Skeletal muscle satellite cell (primary cell): ENCODE results near the gene RRP1.

Source experiments
- H3K27me3 ChIP-seq: 2 replicates; pipeline ENCODE4 v1.7.0; 2013; ENCODE audit warnings: low read length; ENCODE audit not compliant: control insufficient read depth, insufficient read depth
- H3K36me3 ChIP-seq: 2 replicates; pipeline ENCODE4 v1.7.0; 2013; ENCODE audit warnings: mild to moderate bottlenecking, control low read depth, low read length; ENCODE audit not compliant: insufficient read depth
- H3K4me1 ChIP-seq: 2 replicates; pipeline ENCODE4 v1.7.0; 2013; ENCODE audit warnings: low read length; ENCODE audit not compliant: control insufficient read depth, insufficient read depth
- H3K4me2 ChIP-seq: 2 replicates; pipeline ENCODE4 v1.7.0; 2013; ENCODE audit warnings: mild to moderate bottlenecking, low read length
- H3K4me3 ChIP-seq: 2 replicates; pipeline ENCODE4 v1.7.0; 2013; ENCODE audit warnings: low read length
- H3K9ac ChIP-seq: 2 replicates; pipeline ENCODE4 v1.7.0; 2013; ENCODE audit warnings: mild to moderate bottlenecking, low read depth, low read length, moderate library complexity
- H3K9me3 ChIP-seq: replicated peaks from 2 replicates; pipeline ENCODE4 v1.7.0; 2013; ENCODE audit warnings: mild to moderate bottlenecking, control low read depth, low read length

RRP1 gene

DNA sequence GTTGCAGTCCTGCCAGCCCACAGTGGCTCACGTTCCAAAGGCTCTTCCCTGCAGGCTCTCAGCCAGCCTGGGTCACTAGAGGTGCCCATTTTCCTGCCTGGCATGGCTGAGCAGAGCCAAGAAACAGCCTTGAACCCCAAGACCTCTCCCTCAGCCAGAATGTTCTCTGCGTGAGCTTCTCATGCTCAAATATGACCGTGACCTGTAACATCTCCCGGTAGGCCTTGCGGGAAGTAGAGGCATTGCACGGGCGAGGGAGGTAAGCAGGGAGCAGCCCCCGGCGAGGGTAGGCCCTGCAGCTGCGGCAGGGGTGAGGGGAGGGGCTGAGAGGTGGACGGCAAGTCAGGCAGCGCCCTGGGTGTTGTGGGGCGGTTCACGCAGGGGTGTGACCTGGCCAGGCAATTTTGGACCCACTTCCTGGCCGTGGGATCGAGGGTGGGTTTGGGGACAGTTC is 20.0 kb downstream of the RRP1 start:
- Histone ChIP-seq H3K4me2 (no peak overlapping the region), H3K4me3 (no peak overlapping the region), H3K4me1 (peaks cover 16% of the 10 kb centered on the region), H3K27me3 (no peaks in the 10 kb centered on the region), H3K9ac (no peak overlapping the region), H3K36me3 (peaks cover 2% of the 10 kb centered on the region), H3K9me3 (no peaks in the 10 kb centered on the region)

DNA sequence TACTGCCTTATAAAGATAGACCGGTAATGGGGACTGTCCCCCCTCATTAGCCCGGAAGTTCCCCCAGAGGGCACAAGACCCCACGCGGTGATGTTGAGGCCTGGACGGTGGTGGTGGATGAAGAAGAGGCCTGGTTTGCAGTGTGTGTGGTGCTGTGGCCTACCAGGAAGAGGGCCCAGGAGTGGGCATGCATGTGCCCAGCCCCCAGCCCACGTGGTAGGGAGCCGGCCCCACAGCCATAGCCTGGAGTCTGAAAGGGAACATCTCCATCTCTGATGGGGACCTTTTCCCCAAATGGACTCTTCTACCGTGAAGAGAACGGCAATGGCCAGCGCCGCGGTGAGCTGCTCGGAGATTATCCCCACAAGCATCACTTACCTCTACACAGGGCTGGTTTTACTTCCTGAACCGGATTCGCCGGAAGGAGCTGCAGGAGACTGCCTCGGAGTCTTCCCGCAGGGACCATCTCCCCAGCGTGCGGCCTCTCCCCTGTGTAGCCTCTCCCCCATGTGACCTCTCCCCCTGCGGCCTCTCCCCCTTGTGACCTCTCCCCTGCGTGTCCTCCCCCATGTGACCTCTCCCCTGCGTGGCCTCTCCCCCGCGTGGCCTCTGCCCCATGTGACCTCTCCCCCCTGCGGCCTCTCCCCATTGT is 20.6 kb downstream of the RRP1 start:
- no peaks in the 10 kb centered on the region for H3K36me3 ChIP-seq
- no peaks in the 10 kb centered on the region for H3K27me3 ChIP-seq
- no peak overlapping the region for H3K9ac ChIP-seq
- peaks cover 16% of the 10 kb centered on the region for H3K4me1 ChIP-seq
- no peak overlapping the region for H3K4me3 ChIP-seq
- H3K4me2 ChIP-seq: no peak overlapping the region
- H3K9me3 ChIP-seq: no peaks in the 10 kb centered on the region

DNA sequence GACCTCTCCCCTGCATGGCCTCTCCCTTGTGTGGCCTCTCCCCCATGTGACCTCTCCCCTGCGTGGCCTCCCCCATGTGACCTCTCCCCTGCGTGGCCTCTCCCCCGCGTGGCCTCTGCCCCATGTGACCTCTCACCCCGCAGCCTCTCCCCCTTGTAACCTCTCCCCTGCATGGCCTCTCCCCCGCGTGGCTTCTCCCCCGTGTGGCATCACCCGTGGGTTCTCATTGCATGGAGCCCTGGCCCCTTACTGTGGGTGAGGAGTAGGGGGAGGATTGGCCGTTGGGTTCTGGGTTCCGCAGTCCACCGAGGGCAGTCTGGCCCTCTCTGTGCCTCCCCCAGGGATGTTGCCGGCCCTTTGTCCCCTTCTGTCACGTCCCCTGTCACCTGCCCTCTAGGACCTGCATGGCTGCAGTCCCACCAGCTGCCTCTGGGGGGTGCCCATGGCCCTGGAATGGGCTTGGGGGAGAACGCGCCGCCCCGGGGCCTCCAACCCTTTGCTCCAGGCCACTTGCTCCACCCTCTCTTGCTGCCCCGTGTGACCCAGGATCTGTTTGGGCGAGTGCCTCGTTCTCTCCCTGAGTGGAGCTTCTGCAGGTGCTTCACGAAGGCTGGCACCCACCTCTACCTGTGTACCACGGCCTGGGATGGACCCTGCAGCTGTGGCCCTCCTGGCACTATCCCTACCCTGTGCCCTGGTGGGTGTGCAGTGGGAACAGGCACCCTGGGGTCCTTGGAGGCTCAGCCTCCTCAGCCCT is 21.3 kb downstream of the RRP1 start:
- Histone ChIP-seq H3K9me3 (no peaks in the 10 kb centered on the region), H3K4me1 (peaks cover 16% of the 10 kb centered on the region), H3K36me3 (no peaks in the 10 kb centered on the region), H3K4me3 (peak overlapping the region; percentile 48), H3K4me2 (peak overlapping the region; percentile 63), H3K9ac (no peak overlapping the region), H3K27me3 (no peaks in the 10 kb centered on the region)

DNA sequence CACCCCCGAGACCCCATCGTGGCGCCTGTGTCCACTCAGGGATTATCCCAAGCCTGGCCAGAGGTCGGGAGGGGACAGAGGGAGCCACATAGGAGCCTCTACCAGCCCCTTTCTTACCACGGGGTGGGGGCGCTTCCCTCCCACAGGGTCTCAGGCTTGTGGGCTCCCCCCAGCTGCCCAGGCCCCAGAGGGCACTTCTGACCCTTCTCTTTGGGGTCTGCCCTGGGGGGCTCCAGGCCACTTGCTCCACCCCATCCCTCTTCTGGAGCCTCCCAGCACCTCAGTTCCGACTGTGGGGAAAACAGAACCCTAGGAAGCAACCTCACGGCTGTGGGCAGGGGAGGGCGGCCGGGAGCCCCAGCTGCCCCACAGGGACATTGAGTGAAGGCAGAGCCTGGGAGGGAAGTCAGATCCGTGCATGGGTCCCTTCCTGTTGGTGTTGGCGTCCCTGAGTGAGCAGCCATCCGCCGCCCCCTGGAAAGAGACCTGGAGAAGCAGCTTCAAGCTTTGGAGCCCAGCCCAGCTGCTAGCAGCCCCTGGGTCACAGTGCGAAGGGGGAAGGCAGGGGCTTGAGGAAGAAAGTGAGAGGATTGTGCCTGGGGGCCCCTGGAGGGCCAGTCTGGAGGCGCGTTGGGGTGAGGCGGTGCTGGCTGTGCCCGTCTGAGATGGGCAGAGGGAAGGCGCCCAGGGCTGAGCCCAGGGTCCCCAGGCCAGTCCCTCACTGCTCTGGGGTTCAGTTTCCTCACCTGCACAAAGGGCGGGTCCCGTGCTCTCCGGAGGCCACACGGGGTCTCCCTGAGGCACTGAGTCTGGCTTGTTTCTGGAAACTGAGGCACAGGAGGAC is 22.1 kb downstream of the RRP1 start:
- Histone ChIP-seq H3K4me1 (peaks cover 16% of the 10 kb centered on the region), H3K27me3 (no peaks in the 10 kb centered on the region)

DNA sequence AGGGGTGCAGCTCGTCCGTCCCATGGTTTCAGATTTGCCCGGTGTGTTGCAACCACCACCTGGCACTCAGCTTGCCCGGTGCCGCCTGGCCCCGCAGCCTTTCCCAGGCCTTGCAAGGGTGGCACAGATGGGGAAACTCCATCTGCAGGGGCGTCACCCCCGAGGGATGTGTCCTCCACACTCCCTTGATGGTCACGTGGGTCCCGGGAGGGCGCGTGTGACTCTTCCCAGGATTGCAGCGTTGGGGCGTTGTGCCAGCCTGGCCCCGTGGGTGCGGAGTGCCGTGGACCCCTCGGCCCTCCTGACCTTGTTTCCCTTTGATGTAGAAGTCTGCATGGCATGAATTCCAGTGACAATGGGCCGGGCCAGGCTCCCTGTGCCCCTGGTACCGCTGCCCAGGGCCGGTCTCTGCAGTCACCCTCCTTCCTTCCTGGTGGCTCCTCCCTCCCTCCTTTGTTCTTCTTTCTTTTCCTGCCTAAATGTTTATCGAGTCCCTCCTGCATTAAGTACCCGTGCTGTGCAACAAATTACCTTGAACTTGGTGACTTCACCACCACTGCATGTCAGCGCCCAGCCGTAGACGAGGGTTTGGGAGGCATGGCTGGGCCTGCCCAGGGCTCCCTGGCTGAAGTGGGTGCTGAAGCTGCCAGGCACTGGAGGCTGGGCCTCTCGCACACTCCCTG is 22.9 kb downstream of the RRP1 start:
- Histone ChIP-seq H3K9me3 (no peaks in the 10 kb centered on the region), H3K4me3 (peak overlapping the region; percentile 55), H3K9ac (no peak overlapping the region), H3K4me1 (peaks cover 16% of the 10 kb centered on the region), H3K27me3 (no peaks in the 10 kb centered on the region), H3K4me2 (peak overlapping the region; percentile 82), H3K36me3 (no peaks in the 10 kb centered on the region)

More for the DNA sequence above, 22.1 kb downstream of the RRP1 start:
- Histone ChIP-seq H3K36me3 (no peaks in the 10 kb centered on the region), H3K4me3 (peak overlapping the region; percentile 55), H3K9me3 (no peaks in the 10 kb centered on the region), H3K4me2 (peak overlapping the region; percentile 82), H3K9ac (no peak overlapping the region)

DNA sequence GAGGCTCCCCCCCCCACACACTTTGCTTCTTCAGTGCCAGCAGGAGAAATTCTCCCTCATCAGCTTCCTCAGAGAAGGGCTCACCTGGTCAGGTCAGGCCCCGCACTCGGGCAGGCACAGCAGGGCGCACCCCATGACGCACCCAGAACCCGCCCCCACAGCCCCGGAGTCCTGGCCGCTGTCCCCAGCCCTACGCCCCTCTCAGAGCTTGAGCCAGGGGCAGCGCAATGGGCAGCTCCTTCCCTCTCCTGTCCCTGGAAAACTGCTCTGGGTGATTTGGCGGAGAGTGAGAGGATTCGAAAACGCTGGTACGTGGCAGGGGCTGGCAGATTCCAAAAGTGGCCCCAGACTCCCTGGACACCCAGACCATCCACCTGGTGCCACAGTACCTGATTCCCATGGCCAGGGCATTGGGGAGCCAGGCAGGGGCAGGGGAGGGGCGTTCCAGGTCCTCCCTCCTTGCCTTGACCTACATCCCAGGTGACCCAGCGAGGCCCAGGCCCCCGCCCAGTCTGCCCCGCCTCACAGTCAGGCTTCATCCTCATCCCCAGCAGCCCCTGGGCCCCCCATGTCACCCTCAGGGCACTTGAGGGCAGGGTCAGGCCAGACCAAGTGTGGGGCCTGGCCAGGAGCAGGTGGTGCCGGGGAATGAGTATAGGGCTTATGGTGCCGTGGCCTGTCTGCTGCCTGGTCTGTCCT is 23.7 kb downstream of the RRP1 start:
- Histone ChIP-seq H3K9me3 (no peaks in the 10 kb centered on the region), H3K9ac (no peak overlapping the region), H3K27me3 (no peaks in the 10 kb centered on the region), H3K36me3 (no peaks in the 10 kb centered on the region), H3K4me1 (peaks cover 16% of the 10 kb centered on the region), H3K4me3 (no peak overlapping the region), H3K4me2 (no peak overlapping the region)

DNA sequence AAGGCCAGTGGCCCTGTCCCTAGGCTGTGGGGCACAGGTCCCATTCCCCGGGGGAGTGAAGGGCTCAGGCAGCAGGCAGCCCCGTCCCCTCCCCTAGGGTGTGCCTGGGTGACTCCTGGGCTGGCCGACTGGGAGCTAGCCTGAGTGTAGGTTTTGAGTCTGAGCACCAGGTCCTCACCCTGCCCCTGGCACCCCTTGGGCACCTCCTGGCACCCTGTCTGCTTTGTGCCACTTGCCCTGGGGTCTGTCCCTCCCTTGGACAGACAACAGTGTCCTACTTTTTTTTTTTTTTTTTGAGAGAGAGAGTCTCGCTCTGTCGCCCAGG is 24.2 kb downstream of the RRP1 start:
- Histone ChIP-seq H3K27me3 (no peaks in the 10 kb centered on the region), H3K9ac (no peak overlapping the region), H3K4me1 (peaks cover 16% of the 10 kb centered on the region), H3K9me3 (peaks cover 4% of the 10 kb centered on the region), H3K4me3 (no peak overlapping the region), H3K4me2 (no peak overlapping the region), H3K36me3 (no peaks in the 10 kb centered on the region)

DNA sequence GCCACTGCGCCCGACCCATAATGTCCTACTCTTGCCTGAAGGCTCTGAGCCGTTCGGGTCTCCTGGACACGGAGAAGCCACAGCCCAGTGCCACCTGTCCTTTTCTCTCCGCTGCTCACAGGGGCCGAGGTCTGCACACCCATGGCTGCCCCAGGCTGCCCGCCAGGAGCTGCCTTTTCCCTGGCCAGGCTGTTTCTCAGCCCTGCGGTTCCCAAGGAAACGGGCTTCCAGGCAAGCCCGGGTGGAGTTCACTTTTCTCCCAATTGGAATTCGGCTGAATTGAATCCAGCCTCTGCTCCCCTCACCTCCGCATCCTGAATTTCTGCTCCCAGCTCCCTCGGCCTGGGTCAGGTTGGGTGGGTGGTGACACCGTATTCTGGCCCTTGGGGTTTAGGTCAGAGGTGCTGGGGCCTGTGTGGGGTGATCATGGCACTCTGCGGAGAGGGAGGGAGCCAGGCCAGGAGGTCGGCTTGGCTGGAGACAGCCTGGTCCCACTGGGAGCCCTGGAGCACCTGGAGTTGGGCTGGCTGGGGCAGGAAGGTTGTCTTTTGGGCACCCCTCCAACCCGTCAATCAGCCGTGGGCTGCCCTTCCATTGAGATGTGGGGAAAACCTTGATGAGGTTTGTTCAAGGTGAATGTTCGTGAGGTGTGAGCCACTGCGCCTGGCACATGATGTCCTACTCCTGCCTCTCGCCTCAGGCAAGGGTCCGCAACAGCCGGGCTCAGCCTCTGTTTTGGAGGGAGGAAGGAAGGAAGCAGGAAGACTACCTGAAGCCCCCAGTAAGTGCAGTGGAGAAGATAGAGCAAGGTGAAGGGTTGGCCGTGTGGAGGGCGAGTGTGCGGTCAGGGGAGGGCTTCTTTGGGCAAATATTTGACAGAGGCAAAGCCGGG is 25.1 kb downstream of the RRP1 start:
- Histone ChIP-seq H3K4me2 (no peak overlapping the region), H3K9ac (no peak overlapping the region), H3K9me3 (peaks cover 9% of the 10 kb centered on the region), H3K36me3 (no peaks in the 10 kb centered on the region), H3K4me1 (peaks cover 16% of the 10 kb centered on the region), H3K27me3 (no peaks in the 10 kb centered on the region), H3K4me3 (no peak overlapping the region)

DNA sequence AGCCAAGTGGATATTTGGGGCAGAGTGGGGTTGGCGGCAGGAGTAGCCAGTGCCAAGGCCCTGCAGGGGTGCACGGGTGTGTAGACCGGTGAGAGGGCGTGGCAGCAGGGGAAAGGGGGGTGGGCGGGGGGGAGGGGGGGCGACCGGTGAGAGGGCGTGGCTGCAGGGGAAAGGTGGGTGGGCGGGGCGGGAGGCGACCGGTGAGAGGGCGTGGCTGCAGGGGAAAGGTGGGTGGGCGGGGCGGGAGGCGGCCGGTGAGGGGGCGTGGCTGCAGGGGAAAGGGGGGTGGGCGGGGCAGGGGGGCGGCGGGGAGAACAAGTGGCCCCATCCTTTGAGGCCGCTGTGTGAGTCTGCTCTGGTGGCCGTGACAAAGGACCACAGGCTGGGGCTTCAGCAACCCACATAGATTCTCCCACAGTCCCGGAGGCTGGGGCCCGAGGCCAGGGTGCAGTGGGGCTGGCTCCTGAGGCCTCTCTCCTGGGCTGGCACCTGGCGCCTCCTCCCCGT is 25.8 kb downstream of the RRP1 start:
- H3K4me1 ChIP-seq: peaks cover 16% of the 10 kb centered on the region
- no peak overlapping the region for H3K4me3 ChIP-seq
- H3K4me2 ChIP-seq: no peak overlapping the region
- H3K9me3 ChIP-seq: peaks cover 9% of the 10 kb centered on the region
- no peak overlapping the region for H3K9ac ChIP-seq
- H3K36me3 ChIP-seq: no peaks in the 10 kb centered on the region
- no peaks in the 10 kb centered on the region for H3K27me3 ChIP-seq

DNA sequence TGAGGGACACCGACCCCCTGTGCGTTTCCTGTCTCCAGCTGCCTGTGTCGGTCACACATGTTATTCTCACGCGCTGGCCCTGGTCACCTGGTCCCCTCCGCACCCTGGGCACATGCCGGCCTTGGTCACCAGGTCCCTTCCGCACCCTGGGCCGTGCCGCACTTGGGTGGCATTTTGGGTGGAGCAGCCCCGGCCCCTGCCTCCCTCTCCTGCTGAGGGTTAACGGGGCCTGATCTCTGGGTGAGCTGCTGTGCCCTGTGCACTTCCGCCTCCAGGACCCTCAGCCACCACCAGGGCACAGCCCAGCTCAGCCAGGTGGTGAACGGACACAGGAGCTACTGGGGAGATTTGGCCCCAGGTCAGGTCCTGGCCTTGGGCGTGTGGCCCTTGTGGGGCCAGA is 26.6 kb downstream of the RRP1 start:
- H3K9ac ChIP-seq: no peak overlapping the region
- H3K4me3 ChIP-seq: no peak overlapping the region
- no peaks in the 10 kb centered on the region for H3K36me3 ChIP-seq
- no peak overlapping the region for H3K4me2 ChIP-seq
- H3K9me3 ChIP-seq: peaks cover 9% of the 10 kb centered on the region
- peaks cover 14% of the 10 kb centered on the region for H3K4me1 ChIP-seq
- H3K27me3 ChIP-seq: no peaks in the 10 kb centered on the region
